Pulmonary artery endothelial cell (primary cell): Measurements from ENCODE around the gene MBD3L4. TPM values are rescaled to one million over a fixed set of nuclear protein-coding genes. Genes with fewer than 3 reads are reported as not detected.

ENCODE experiments used
- total RNA-seq: library from RNA; depleted of rRNA; stranded (reverse); fragments of >200 nt; gene quantifications from 2 replicates; pipeline ENCODE4 v1.2.3, GENCODE V29; 2014

MBD3L4 gene
- total RNA-seq, 1 donor from 2014 or later: not detected

Other genes with a start within 250 kb of the MBD3L4 start
- gene ADGRE1, start 152.6 kb downstream of the MBD3L4 start, total RNA-seq: not detected in 2 replicates
- not detected in 2 replicates for gene MBD3L2B, start 18.7 kb downstream of the MBD3L4 start, total RNA-seq
- gene MBD3L5, start 9.6 kb downstream of the MBD3L4 start, total RNA-seq: not detected in 2 replicates
- not detected in 2 replicates for gene MBD3L2, start 9.1 kb upstream of the MBD3L4 start, total RNA-seq
- gene MBD3L3, start 18.5 kb upstream of the MBD3L4 start, total RNA-seq: not detected in 2 replicates
- gene ZNF557, start 29.5 kb upstream of the MBD3L4 start, total RNA-seq: 13.8 and 16.1 TPM in 2 replicates